ENCODE measurements around the gene NKAIN2. TPM values are rescaled to one million over a fixed set of nuclear protein-coding genes. Genes with fewer than 3 reads are reported as not detected.
"Not testable (repeated sequence)": the region's sequence is repeated elsewhere in the genome, so short reads cannot be mapped to it uniquely, and the experiment has no call there.

The NKAIN2 gene
- total RNA-seq, 1 donor from 2014 or later, result not detected

GRCh38 chr6:124200661-124201060 lies 397.0 kb downstream of the NKAIN2 start:
- no peak for DNase-seq (ENCODE audit: low read depth in 2 of 2)

- no peak for DNase-seq (ENCODE audit: low read depth in 2 of 2)
These were observed 399.6 kb downstream of the NKAIN2 start for GRCh38 chr6:124203101-124203811.

- DNase-seq (ENCODE audit: low read depth in 2 of 2), result no peak
These were observed 400.1 kb downstream of the NKAIN2 start for GRCh38 chr6:124203812-124204167.

- no peak for DNase-seq (ENCODE audit: low read depth in 2 of 2)
These were observed 402.3 kb downstream of the NKAIN2 start for GRCh38 chr6:124205921-124206320.

GRCh38 chr6:124223611-124224345 lies 420.1 kb downstream of the NKAIN2 start:
- DNase-seq (ENCODE audit: low read depth in 2 of 2), result no peak

- DNase-seq (ENCODE audit: low read depth in 2 of 2), result no peak
These were observed 422.7 kb downstream of the NKAIN2 start for GRCh38 chr6:124226396-124226795.

GRCh38 chr6:124233221-124233620 lies 429.6 kb downstream of the NKAIN2 start:
- DNase-seq (ENCODE audit: low read depth in 2 of 2), result no peak

- no peak for DNase-seq (ENCODE audit: low read depth in 2 of 2)
These were observed 431.1 kb downstream of the NKAIN2 start for GRCh38 chr6:124234801-124235200.

- no peak for DNase-seq (ENCODE audit: low read depth in 2 of 2)
These were observed 434.2 kb downstream of the NKAIN2 start for GRCh38 chr6:124237911-124238310.

GRCh38 chr6:124238408-124238807 lies 434.7 kb downstream of the NKAIN2 start:
- not testable (repeated sequence) for DNase-seq (ENCODE audit: low read depth in 2 of 2)

- DNase-seq (ENCODE audit: low read depth in 2 of 2), result no peak
These were observed 451.4 kb downstream of the NKAIN2 start for GRCh38 chr6:124254941-124255685.

- no peak for DNase-seq (ENCODE audit: low read depth in 2 of 2)
These were observed 456.7 kb downstream of the NKAIN2 start for GRCh38 chr6:124260337-124260736.

- no peak for DNase-seq (ENCODE audit: low read depth in 2 of 2)
These were observed 466.1 kb downstream of the NKAIN2 start for GRCh38 chr6:124269733-124270132.

- DNase-seq (ENCODE audit: low read depth in 2 of 2), result no peak
These were observed 470.0 kb downstream of the NKAIN2 start for GRCh38 chr6:124273701-124274100.

- DNase-seq (ENCODE audit: low read depth in 2 of 2), result no peak
These were observed 478.9 kb downstream of the NKAIN2 start for GRCh38 chr6:124282541-124282940.

GRCh38 chr6:124283486-124283885 lies 479.8 kb downstream of the NKAIN2 start:
- no peak for DNase-seq (ENCODE audit: low read depth in 2 of 2)

GRCh38 chr6:124285146-124285545 lies 481.5 kb downstream of the NKAIN2 start:
- no peak for DNase-seq (ENCODE audit: low read depth in 2 of 2)

GRCh38 chr6:124294574-124295200 lies 491.0 kb downstream of the NKAIN2 start:
- no peak for DNase-seq (ENCODE audit: low read depth in 2 of 2)

GRCh38 chr6:124297507-124297906 lies 493.8 kb downstream of the NKAIN2 start:
- no peak for DNase-seq (ENCODE audit: low read depth in 2 of 2)

GRCh38 chr6:124298730-124299129 lies 495.1 kb downstream of the NKAIN2 start:
- DNase-seq (ENCODE audit: low read depth in 2 of 2), result no peak

- not testable (repeated sequence) for DNase-seq (ENCODE audit: low read depth in 2 of 2)
These were observed 497.2 kb downstream of the NKAIN2 start for GRCh38 chr6:124300907-124301306.

- no peak for DNase-seq (ENCODE audit: low read depth in 2 of 2)
These were observed 500.3 kb downstream of the NKAIN2 start for GRCh38 chr6:124303971-124304370.

Measured in dermis microvascular lymphatic vessel endothelial cell (primary cell).